ENCODE measurements around the gene PSME1.
"Not testable (repeated sequence)": the region's sequence is repeated elsewhere in the genome, so short reads cannot be mapped to it uniquely, and the experiment has no call there.

Gene PSME1

GRCh38 chr14:24105609-24106239, 30.3 kb upstream of the PSME1 start:
- not testable (repeated sequence) for DNase-seq

- DNase-seq: no peak
Measured at GRCh38 chr14:24106672-24107271, 29.2 kb upstream of the PSME1 start.

GRCh38 chr14:24108336-24108874, 27.6 kb upstream of the PSME1 start:
- no peak for DNase-seq

GRCh38 chr14:24110060-24110459, 25.9 kb upstream of the PSME1 start:
- no peak for DNase-seq

GRCh38 chr14:24110523-24110922, 25.5 kb upstream of the PSME1 start:
- DNase-seq: no peak

- DNase-seq: no peak
Measured at GRCh38 chr14:24113379-24113800, 22.6 kb upstream of the PSME1 start.

GRCh38 chr14:24113801-24114531, 22.0 kb upstream of the PSME1 start:
- peak; percentile 84 for DNase-seq

GRCh38 chr14:24114532-24115421, 21.2 kb upstream of the PSME1 start, which contains the start of the genes DCAF11 and NRL:
Gene DCAF11, plus strand, starts transcription at chr14:24114777. Its CDS starts 818 bp downstream, at chr14:24115595.
Gene NRL, minus strand, starts transcription at chr14:24114949. Its CDS starts 32,101 bp downstream, at chr14:24082848.
- DNase-seq: peak; percentile 99

- DNase-seq: no peak
Measured at GRCh38 chr14:24115422-24116127, 20.4 kb upstream of the PSME1 start.

- DNase-seq: no peak
Measured at GRCh38 chr14:24116128-24116814, 19.7 kb upstream of the PSME1 start.

GRCh38 chr14:24117179-24117578, 18.8 kb upstream of the PSME1 start:
- no peak for DNase-seq

- DNase-seq: no peak
Measured at GRCh38 chr14:24119691-24120090, 16.3 kb upstream of the PSME1 start.

- no peak for DNase-seq
Measured at GRCh38 chr14:24121210-24121609, 14.8 kb upstream of the PSME1 start.

GRCh38 chr14:24122416-24122815, 13.6 kb upstream of the PSME1 start:
- DNase-seq: no peak

GRCh38 chr14:24122898-24123297, 13.1 kb upstream of the PSME1 start:
- DNase-seq: no peak

GRCh38 chr14:24123424-24124417, 12.3 kb upstream of the PSME1 start:
- DNase-seq: no peak

GRCh38 chr14:24126939-24127338, 9.1 kb upstream of the PSME1 start:
- DNase-seq: no peak

GRCh38 chr14:24127673-24128072, 8.3 kb upstream of the PSME1 start:
- no peak for DNase-seq

GRCh38 chr14:24129410-24129998, 6.5 kb upstream of the PSME1 start:
- DNase-seq: no peak

- no peak for DNase-seq
Measured at GRCh38 chr14:24130380-24130716, 5.6 kb upstream of the PSME1 start, which contains the start of gene FITM1. Gene FITM1, plus strand, starts transcription at chr14:24130659. Its CDS starts 905 bp downstream, at chr14:24131564.
